Measurements from ENCODE around the gene ABR. TPM values are rescaled to one million over a fixed set of nuclear protein-coding genes. Genes with fewer than 3 reads are reported as not detected.
A peak's percentile ranks its signal among the peaks of the same experiment; 100 is the strongest.

Gene ABR
- total RNA-seq, 6 experiments from 2014 or later = 7.4 to 21.5 (median 11.3) TPM

- DNase-seq = no peak
- Histone ChIP-seq H3K4me1 (no peaks in the 10 kb centered on the region), H3K27me3 (no peaks in the 10 kb centered on the region), H3K9me3 (no peaks in the 10 kb centered on the region), H3K27ac (no peak overlapping the region), H3K4me3 (no peak overlapping the region), H3K36me3 (no peaks in the 10 kb centered on the region)
- intact Hi-C loops (cut with DNase I) = no loop called here
- TF ChIP-seq POLR2A (IDR thresholded peaks at IDR 0.05) = no peak
- TF ChIP-seq CTCF (IDR thresholded peaks at IDR 0.05) = no peak
- ATAC-seq = no peak
- 82% methylated on average over 8 of the region's 8 CpGs for WGBS (ENCODE audit: insufficient coverage, low coverage, low lambda C conversion rate, missing lambda C conversion rate)
These were observed 42.5 kb upstream of the ABR start for GRCh38 chr17:1222321-1222720.

- intact Hi-C loops (cut with DNase I) = no loop called here
- ATAC-seq (no peak), DNase-seq (no peak)
- H3K27ac ChIP-seq = no peak overlapping the region
- TF ChIP-seq POLR2A (IDR thresholded peaks at IDR 0.05) (no peak), CTCF (IDR thresholded peaks at IDR 0.05) (no peak)
- H3K4me3 ChIP-seq = no peak overlapping the region
- WGBS (ENCODE audit: insufficient coverage, low coverage, low lambda C conversion rate, missing lambda C conversion rate) = 63% methylated on average over 7 of the region's 7 CpGs
- no peaks in the 10 kb centered on the region for H3K4me1 ChIP-seq
- no peaks in the 10 kb centered on the region for H3K9me3 ChIP-seq
- H3K36me3 ChIP-seq = no peaks in the 10 kb centered on the region
- no peaks in the 10 kb centered on the region for H3K27me3 ChIP-seq
These were observed 41.4 kb upstream of the ABR start for GRCh38 chr17:1221209-1221608.

GRCh38 chr17:1220346-1220745, 40.6 kb upstream of the ABR start:
- no peak overlapping the region for H3K27ac ChIP-seq
- H3K27me3 ChIP-seq = no peaks in the 10 kb centered on the region
- no peaks in the 10 kb centered on the region for H3K9me3 ChIP-seq
- H3K4me1 ChIP-seq = no peaks in the 10 kb centered on the region
- 49% methylated on average over 9 of the region's 14 CpGs for WGBS (ENCODE audit: insufficient coverage, low coverage, low lambda C conversion rate, missing lambda C conversion rate)
- H3K36me3 ChIP-seq = no peaks in the 10 kb centered on the region
- H3K4me3 ChIP-seq = no peak overlapping the region
- ATAC-seq (peak in 1 of 4 donors; percentile 11), DNase-seq (no peak)
- TF ChIP-seq POLR2A (IDR thresholded peaks at IDR 0.05) (no peak), CTCF (IDR thresholded peaks at IDR 0.05) (no peak)
- intact Hi-C loops (cut with DNase I) = no loop called here

DNA sequence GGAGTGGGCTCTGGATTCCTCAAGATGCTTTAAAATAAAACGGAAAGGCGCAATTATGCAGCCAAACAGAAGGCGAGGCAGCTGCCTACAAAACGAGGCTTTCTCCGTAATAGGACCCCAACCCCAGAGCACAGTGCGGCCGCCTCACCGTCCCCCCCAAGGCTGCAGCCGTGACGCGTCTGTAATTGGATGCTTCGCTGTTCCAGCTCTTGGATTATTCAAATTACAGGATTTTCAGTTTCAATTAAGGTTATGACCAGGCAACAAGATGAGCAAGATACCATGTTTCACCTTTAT, 37.3 kb upstream of the ABR start:
- Histone ChIP-seq H3K36me3 (no peaks in the 10 kb centered on the region), H3K27me3 (no peaks in the 10 kb centered on the region), H3K27ac (no peak overlapping the region), H3K4me3 (no peak overlapping the region), H3K4me1 (no peaks in the 10 kb centered on the region), H3K9me3 (no peaks in the 10 kb centered on the region)
- ATAC-seq = no peak
- no peak for DNase-seq
- TF ChIP-seq POLR2A (IDR thresholded peaks at IDR 0.05) (no peak), CTCF (IDR thresholded peaks at IDR 0.05) (no peak)
- WGBS (ENCODE audit: insufficient coverage, low coverage, low lambda C conversion rate, missing lambda C conversion rate) = 70% methylated on average over 12 of the region's 12 CpGs
- intact Hi-C loops (cut with DNase I) = no loop called here

Measured in right lobe of liver (tissue), 6 donors.